Activated CD4-positive, alpha-beta memory T cell treated with anti-CD3 and anti-CD28 coated beads, Interleukin-2, amount 10 ng/mL, durations not matched to agents 7 days and 5 days (primary cell): Measurements from ENCODE around the gene ACTC1. TPM values are rescaled to one million over a fixed set of nuclear protein-coding genes. Genes with fewer than 3 reads are reported as not detected.

Experiments
- CTCF ChIA-PET: fragments of 350-600 bp; sonication (Branson Sonifier 250); formaldehyde crosslinking; loops from one replicate; lab custom pipeline; 2021; ENCODE audit warnings: antibody characterized with exemption, inconsistent platforms; lab: Charles Lee
- POLR2A ChIA-PET: fragments of 350-600 bp; sonication (Branson Sonifier 250); formaldehyde crosslinking; loops from one replicate; lab custom pipeline; 2021; ENCODE audit warnings: antibody characterized with exemption; lab: Charles Lee
- DNase-seq: peaks from one replicate; pipeline ENCODE4 v3.0.0-alpha.2; 2020
- H3K27ac Mint-ChIP-seq: one replicate; pipeline ENCODE4 v1.8.0; 2021; ENCODE audit warnings: mild to moderate bottlenecking, mixed read lengths
- H3K27me3 Mint-ChIP-seq: one replicate; pipeline ENCODE4 v1.8.0; 2021; ENCODE audit warnings: mixed read lengths
- H3K36me3 Mint-ChIP-seq: one replicate; pipeline ENCODE4 v1.8.0; 2021; ENCODE audit warnings: low read depth, mixed read lengths
- H3K4me1 Mint-ChIP-seq: one replicate; pipeline ENCODE4 v1.8.0; 2021; ENCODE audit warnings: mixed read lengths
- H3K4me3 Mint-ChIP-seq: one replicate; pipeline ENCODE4 v1.8.0; 2021; ENCODE audit warnings: mild to moderate bottlenecking, mixed read lengths
- H3K9me3 Mint-ChIP-seq: one replicate; pipeline ENCODE4 v1.8.0; 2021; ENCODE audit warnings: mixed read lengths
- total RNA-seq, 2 experiments: library from RNA; stranded (reverse); gene quantifications; one replicate each; pipeline ENCODE4 v1.2.3, GENCODE V29; 2021

The ACTC1 gene
- total RNA-seq, 2 experiments from 2014 or later: not detected

DNA sequence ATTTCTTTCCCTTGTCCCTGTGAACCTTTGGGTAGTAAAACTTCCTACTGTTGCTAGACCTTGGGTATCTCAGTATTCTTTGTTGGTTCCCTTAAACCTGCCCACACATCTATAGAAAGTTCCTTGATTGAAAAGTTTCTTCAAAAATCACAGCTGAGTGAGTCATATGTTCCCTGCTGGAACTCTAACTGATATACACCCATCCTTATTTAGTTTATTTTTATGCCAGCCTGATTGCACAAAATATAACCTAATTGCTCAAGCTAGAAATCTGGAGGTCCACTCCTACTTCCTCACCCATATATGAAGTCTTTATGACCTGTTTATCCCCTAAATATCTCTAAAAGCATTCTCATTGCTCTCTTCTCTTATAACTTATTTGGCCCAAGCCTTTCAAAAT is 26.8 kb downstream of the ACTC1 start:
- Mint-ChIP-seq H3K4me3 (no peak overlapping the region), H3K27ac (no peak overlapping the region), H3K4me1 (no peaks in the 10 kb centered on the region), H3K27me3 (peaks cover 15% of the 10 kb centered on the region), H3K36me3 (no peaks in the 10 kb centered on the region), H3K9me3 (no peaks in the 10 kb centered on the region)
- no peak for DNase-seq
- POLR2A ChIA-PET: no interaction called here
- CTCF ChIA-PET: no interaction called here

DNA sequence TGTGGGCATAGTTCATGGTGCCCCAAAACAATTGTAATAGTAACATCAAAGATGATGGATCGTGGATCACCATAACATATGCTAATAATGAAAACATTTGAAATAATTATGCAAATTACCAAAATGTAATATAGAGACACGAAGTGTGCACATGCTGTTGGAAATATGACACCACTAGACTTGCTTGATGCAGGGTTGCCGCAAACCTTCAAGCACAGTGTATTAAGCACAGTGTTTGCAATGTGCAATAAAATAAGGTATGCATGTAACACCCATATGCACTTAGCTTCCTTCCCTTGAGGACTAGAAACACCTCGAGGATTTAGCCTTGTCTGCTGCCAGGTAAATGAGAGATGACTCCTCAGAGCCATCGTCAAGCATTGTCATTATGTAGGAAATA is 29.6 kb downstream of the ACTC1 start:
- H3K27ac Mint-ChIP-seq: no peak overlapping the region
- POLR2A ChIA-PET: no interaction called here
- no peak overlapping the region for H3K4me3 Mint-ChIP-seq
- no peak for DNase-seq
- peaks cover 17% of the 10 kb centered on the region for H3K27me3 Mint-ChIP-seq
- CTCF ChIA-PET: interaction anchor here (0.6 kb wide), 1 partner anchor 702 kb away, joined by 3 read pairs; no protein-coding TSS in a partner anchor
- no peaks in the 10 kb centered on the region for H3K9me3 Mint-ChIP-seq
- no peaks in the 10 kb centered on the region for H3K36me3 Mint-ChIP-seq
- H3K4me1 Mint-ChIP-seq: no peaks in the 10 kb centered on the region

DNA sequence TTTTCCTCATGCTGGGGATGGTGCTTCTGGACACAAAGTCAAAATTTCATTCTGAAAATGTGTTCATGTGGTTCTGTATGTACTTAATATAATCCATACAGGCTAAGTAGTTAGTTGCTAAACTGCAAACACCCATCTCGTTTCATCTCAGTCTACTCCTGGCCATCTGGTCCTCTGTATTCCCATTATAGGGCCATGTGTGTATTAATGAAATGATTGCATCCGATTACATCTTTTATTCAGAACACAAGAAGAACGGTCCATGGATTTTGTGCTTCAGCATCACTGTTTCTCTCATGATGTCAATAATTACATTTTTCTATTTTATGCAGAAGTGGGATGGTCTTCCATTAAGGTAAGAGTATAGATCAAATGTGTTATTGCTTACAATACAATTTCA is 34.4 kb downstream of the ACTC1 start:
- ChIA-PET POLR2A (no interaction called here), CTCF (no interaction called here)
- H3K27me3 Mint-ChIP-seq: peaks cover 44% of the 10 kb centered on the region
- H3K4me1 Mint-ChIP-seq: no peaks in the 10 kb centered on the region
- no peaks in the 10 kb centered on the region for H3K9me3 Mint-ChIP-seq
- no peaks in the 10 kb centered on the region for H3K36me3 Mint-ChIP-seq
- H3K27ac Mint-ChIP-seq: no peak overlapping the region
- no peak for DNase-seq
- no peak overlapping the region for H3K4me3 Mint-ChIP-seq

- Mint-ChIP-seq H3K9me3 (no peaks in the 10 kb centered on the region), H3K36me3 (no peaks in the 10 kb centered on the region), H3K27me3 (peaks cover 52% of the 10 kb centered on the region), H3K27ac (no peak overlapping the region), H3K4me3 (no peak overlapping the region), H3K4me1 (no peaks in the 10 kb centered on the region)
- CTCF ChIA-PET: no interaction called here
- DNase-seq: no peak
- POLR2A ChIA-PET: no interaction called here
These were observed 35.4 kb downstream of the ACTC1 start for GRCh38 chr15:34759992-34760391.

DNA sequence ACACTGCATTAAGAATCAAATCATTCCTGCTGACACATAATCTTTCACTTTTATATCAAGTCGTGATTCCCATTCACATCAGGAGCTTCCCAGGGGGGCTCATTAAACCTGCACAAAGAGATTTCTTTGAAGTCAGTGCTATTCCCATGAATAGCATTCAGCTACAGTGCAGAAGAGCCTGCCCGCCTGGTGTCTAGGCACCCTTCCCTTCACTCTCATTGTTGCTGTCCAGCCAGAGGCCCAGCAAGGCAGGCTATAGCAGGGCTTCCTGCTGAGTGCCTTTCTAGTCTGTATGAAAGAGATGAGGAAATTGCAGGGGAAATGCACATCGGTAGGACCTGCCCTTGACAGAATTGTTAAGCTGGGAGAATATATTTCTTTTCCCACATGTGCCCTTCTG is 36.0 kb downstream of the ACTC1 start:
- Mint-ChIP-seq H3K4me1 (no peaks in the 10 kb centered on the region), H3K36me3 (no peaks in the 10 kb centered on the region), H3K27ac (no peak overlapping the region), H3K9me3 (no peaks in the 10 kb centered on the region), H3K4me3 (no peak overlapping the region), H3K27me3 (peaks cover 52% of the 10 kb centered on the region)
- ChIA-PET CTCF (no interaction called here), POLR2A (no interaction called here)
- no peak for DNase-seq

DNA sequence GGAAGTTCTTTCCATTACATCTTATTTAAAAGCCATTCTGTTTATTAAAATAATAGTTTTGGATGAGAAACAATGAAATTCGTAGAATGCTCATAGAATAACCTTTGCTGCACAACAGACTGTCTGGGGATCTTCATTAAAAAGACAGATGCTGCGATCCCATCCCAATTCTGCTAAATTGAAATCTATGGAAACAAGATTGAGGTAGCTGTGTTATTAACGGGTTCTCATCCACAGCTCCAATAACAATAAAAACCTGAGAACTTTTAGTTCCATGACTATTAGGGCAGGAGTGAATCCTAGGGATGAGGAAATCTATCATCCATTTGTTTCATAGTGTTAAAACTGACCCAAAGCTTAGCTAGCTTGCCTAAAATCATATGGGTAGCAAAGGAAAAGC is 38.1 kb downstream of the ACTC1 start:
- no peaks in the 10 kb centered on the region for H3K36me3 Mint-ChIP-seq
- H3K4me1 Mint-ChIP-seq: peaks cover 3% of the 10 kb centered on the region
- no peaks in the 10 kb centered on the region for H3K9me3 Mint-ChIP-seq
- DNase-seq: no peak
- CTCF ChIA-PET: no interaction called here
- POLR2A ChIA-PET: no interaction called here
- H3K27ac Mint-ChIP-seq: no peak overlapping the region
- H3K4me3 Mint-ChIP-seq: no peak overlapping the region
- peaks cover 63% of the 10 kb centered on the region for H3K27me3 Mint-ChIP-seq

DNA sequence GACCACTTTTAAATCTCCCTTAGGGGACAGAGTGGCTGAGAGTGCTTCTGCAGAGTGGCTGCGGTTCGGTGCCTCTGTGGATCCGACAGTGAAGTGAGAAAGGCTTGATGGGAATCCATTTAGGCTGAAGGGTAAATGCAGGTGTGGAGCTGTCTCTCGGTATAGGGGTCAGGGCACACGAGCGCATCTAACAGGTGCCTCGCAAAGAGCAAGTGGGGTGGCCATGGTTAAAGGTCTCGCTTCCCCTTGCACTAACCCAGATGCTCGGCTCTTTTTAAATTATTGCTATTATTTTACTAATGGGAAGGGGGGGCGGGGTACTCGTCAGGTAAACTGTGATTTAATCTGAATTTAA is 40.0 kb downstream of the ACTC1 start:
- CTCF ChIA-PET: no interaction called here
- H3K4me3 Mint-ChIP-seq: no peak overlapping the region

GRCh38 chr15:34754674-34755418 is 40.5 kb downstream of the ACTC1 start, which contains the start of gene GJD2:
TSS of gene GJD2 (minus strand) at chr15:34754998. CDS start at chr15:34754488, 510 bp downstream.
- H3K27me3 Mint-ChIP-seq: peaks cover 59% of the 10 kb centered on the region
- POLR2A ChIA-PET: no interaction called here
- H3K4me3 Mint-ChIP-seq: no peak within 1 kb of the TSS

More for the DNA sequence above, 40.0 kb downstream of the ACTC1 start:
- Mint-ChIP-seq H3K9me3 (no peaks in the 10 kb centered on the region), H3K36me3 (no peaks in the 10 kb centered on the region), H3K27ac (no peak overlapping the region), H3K4me1 (peaks cover 3% of the 10 kb centered on the region), H3K27me3 (peaks cover 61% of the 10 kb centered on the region)
- no peak for DNase-seq
- POLR2A ChIA-PET: no interaction called here

GRCh38 chr15:34754171-34754601 is 41.2 kb downstream of the ACTC1 start:
- Mint-ChIP-seq H3K27ac (no peak overlapping the region), H3K9me3 (no peaks in the 10 kb centered on the region), H3K27me3 (peaks cover 61% of the 10 kb centered on the region), H3K4me3 (no peak overlapping the region), H3K4me1 (peaks cover 3% of the 10 kb centered on the region), H3K36me3 (no peaks in the 10 kb centered on the region)
- POLR2A ChIA-PET: no interaction called here
- CTCF ChIA-PET: no interaction called here
- DNase-seq: no peak

More at GRCh38 chr15:34754674-34755418, 40.5 kb downstream of the ACTC1 start, which contains the start of gene GJD2:
- no peaks in the 10 kb centered on the region for H3K36me3 Mint-ChIP-seq
- no peak for DNase-seq
- H3K9me3 Mint-ChIP-seq: no peaks in the 10 kb centered on the region
- H3K27ac Mint-ChIP-seq: no peak within 1 kb of the TSS
- CTCF ChIA-PET: no interaction called here
- peaks cover 3% of the 10 kb centered on the region for H3K4me1 Mint-ChIP-seq

GRCh38 chr15:34753236-34753894 is 42.0 kb downstream of the ACTC1 start:
- Mint-ChIP-seq H3K9me3 (no peaks in the 10 kb centered on the region), H3K4me3 (no peak overlapping the region), H3K27ac (no peak overlapping the region), H3K27me3 (peaks cover 61% of the 10 kb centered on the region), H3K36me3 (no peaks in the 10 kb centered on the region), H3K4me1 (peaks cover 3% of the 10 kb centered on the region)
- CTCF ChIA-PET: no interaction called here
- DNase-seq: no peak
- POLR2A ChIA-PET: no interaction called here

- Mint-ChIP-seq H3K27ac (no peak overlapping the region), H3K36me3 (no peaks in the 10 kb centered on the region), H3K9me3 (no peaks in the 10 kb centered on the region), H3K4me1 (peaks cover 3% of the 10 kb centered on the region), H3K27me3 (peaks cover 39% of the 10 kb centered on the region), H3K4me3 (no peak overlapping the region)
- ChIA-PET POLR2A (no interaction called here), CTCF (no interaction called here)
- no peak for DNase-seq
These were observed 45.7 kb downstream of the ACTC1 start for GRCh38 chr15:34749691-34750090.
